K562 (cell line): ENCODE results near the gene CHKB. TPM values are rescaled to one million over a fixed set of nuclear protein-coding genes. Genes with fewer than 3 reads are reported as not detected.
A peak's percentile ranks its signal among the peaks of the same experiment; 100 is the strongest.
"Not testable (repeated sequence)": the region's sequence is repeated elsewhere in the genome, so short reads cannot be mapped to it uniquely, and the experiment has no call there.

Source experiments
- ATAC-seq: fragments of 200-7000 bp; cut with Tn5 transposase; 3 replicates; pipeline ENCODE4 v1.9.1; 2020; ENCODE audit warnings: moderate library complexity
- BruUV-seq: library from RNA; stranded (reverse); fragments of 400-500 nt; replicated peaks from 2 replicates; lab custom pipeline; 2021; lab: Mats Ljungman, UMichigan
- CTCF ChIA-PET: fragments of 300-600 bp; formaldehyde crosslinking; extraction: SDS; loops from one replicate; lab custom pipeline; 2021; ENCODE audit warnings: low intra/inter-chr PET ratio; lab: Yijun Ruan, JAX
- POLR2A ChIA-PET: fragments of 300-600, 350-650 bp; sonication (Branson Sonifier 250); formaldehyde crosslinking; extraction: SDS; loops from one replicate; lab custom pipeline; 2021; ENCODE audit warnings: antibody characterized with exemption, inconsistent platforms; lab: Yijun Ruan, JAX
- DNase-seq, 4 experiments: peaks; one replicate each; pipeline versions ENCODE4 v3.0.0 to v3.0.0-alpha.2; 2011 to 2018; ENCODE audit warnings: low spot score in 3 of 4, mixed read lengths in 3 of 4; ENCODE audit errors: extremely low read depth in 1 of 4
- FAIRE-seq: peaks from 2 replicates; lab custom pipeline; 2011; peaks lifted over from hg19 to GRCh38; lab: Jason Lieb, UNC
- H2AFZ ChIP-seq: 2 replicates; pipeline ENCODE4 v1.6.0; 2011; ENCODE audit warnings: low read depth, low read length, control low read depth, inconsistent platforms
- H3K27ac ChIP-seq: fragments of 200-600 bp; 3 replicates; pipeline ENCODE4 v1.8.0; 2011; ENCODE audit warnings: low read depth, mild to moderate bottlenecking, control low read depth, inconsistent platforms, low read length, moderate library complexity, mixed read lengths; ENCODE audit errors: extremely low read depth
- H3K27me3 ChIP-seq, 2 experiments: fragments of 300-600 bp in 1 of 2; 2 replicates in 1 of 2; 3 replicates in 1 of 2; pipeline versions ENCODE4 v1.6.0 to v1.8.0; 2011; ENCODE audit warnings: inconsistent platforms in 2 of 2, low read length in 2 of 2, mild to moderate bottlenecking in 1 of 2, mixed read lengths in 1 of 2, moderate library complexity in 1 of 2; ENCODE audit not compliant: control insufficient read depth in 2 of 2, insufficient read depth in 2 of 2
- H3K36me3 ChIP-seq: fragments of 300-600 bp; 3 replicates; pipeline ENCODE4 v1.8.0; 2011; ENCODE audit warnings: mild to moderate bottlenecking, low read length, inconsistent platforms; ENCODE audit not compliant: control insufficient read depth, insufficient read depth
- H3K4me1 ChIP-seq, 2 experiments: fragments of 200-600 bp in 1 of 2; replicated peaks in 1 of 2; 2 replicates in 1 of 2; 3 replicates in 1 of 2; pipeline versions ENCODE4 v1.5.1 to v1.8.0; 2011; ENCODE audit warnings: inconsistent platforms in 2 of 2, low read length in 2 of 2, mild to moderate bottlenecking in 1 of 2, mixed read lengths in 1 of 2, moderate library complexity in 1 of 2; ENCODE audit not compliant: control insufficient read depth in 2 of 2, insufficient read depth in 2 of 2
- H3K4me2 ChIP-seq: 2 replicates; pipeline ENCODE4 v1.6.1; 2011; ENCODE audit warnings: low read length, control low read depth, inconsistent platforms, mixed read lengths; ENCODE audit not compliant: insufficient read depth
- H3K4me3 ChIP-seq: fragments of 200-600 bp; sonication (generic), shearing (Covaris generic); 2 replicates; pipeline ENCODE4 v1.5.1; 2016; ENCODE audit warnings: control low read depth, inconsistent platforms
- H3K79me2 ChIP-seq: fragments of 200-600 bp; 3 replicates; pipeline ENCODE4 v1.8.0; 2011; ENCODE audit warnings: low read length, inconsistent platforms; ENCODE audit not compliant: control insufficient read depth, insufficient read depth
- H3K9ac ChIP-seq, 2 experiments: 2 replicates each; pipeline versions ENCODE4 v1.6.0 to v1.6.1; 2011; ENCODE audit warnings: low read depth in 2 of 2, low read length in 2 of 2, control low read depth in 1 of 2, inconsistent platforms in 1 of 2, mild to moderate bottlenecking in 1 of 2, mixed read lengths in 1 of 2; ENCODE audit not compliant: insufficient read depth in 1 of 2
- H3K9me1 ChIP-seq: one replicate; pipeline ENCODE4 v1.6.0; 2011; ENCODE audit warnings: inconsistent platforms, mild to moderate bottlenecking, low read length, moderate library complexity; ENCODE audit not compliant: control insufficient read depth, insufficient read depth
- H3K9me3 ChIP-seq: replicated peaks from 2 replicates; pipeline ENCODE4 v1.5.1; 2011; ENCODE audit warnings: low read depth, low read length, inconsistent platforms; ENCODE audit not compliant: control insufficient read depth, insufficient read depth
- H4K20me1 ChIP-seq: replicated peaks from 2 replicates; pipeline ENCODE4 v1.6.1; 2011; ENCODE audit warnings: low read length, inconsistent platforms, mixed read lengths; ENCODE audit not compliant: control insufficient read depth, insufficient read depth
- ATF3 ChIP-seq, 2 experiments: fragments of 450-650 bp in 1 of 2; sonication (generic) in 1 of 2; formaldehyde crosslinking in 1 of 2; IDR thresholded peaks in 1 of 2; conservative IDR thresholded peaks in 1 of 2; 2 replicates each; pipeline versions ENCODE4 v1.6.1 to v1.8.1; 2016 to 2023; ENCODE audit warnings: mild to moderate bottlenecking in 2 of 2, moderate library complexity in 2 of 2, inconsistent platforms in 1 of 2, missing genetic modification reagents in 1 of 2
- CEBPB ChIP-seq: fragments of 450-650 bp; IDR thresholded peaks from 2 replicates; pipeline ENCODE4 v1.6.1; 2016; ENCODE audit warnings: missing genetic modification characterization, missing compliant biosample characterization
- CEBPG ChIP-seq, 3 experiments: fragments of 200-800 bp in 1 of 3; sonication (Bioruptor generic) in 1 of 3; sonication (generic) in 1 of 3; formaldehyde crosslinking in 1 of 3; IDR thresholded peaks in 2 of 3; conservative IDR thresholded peaks in 1 of 3; 2 replicates each; pipeline versions ENCODE4 v1.6.1 to v1.8.0; 2016 to 2022; ENCODE audit warnings: missing compliant biosample characterization in 2 of 3, missing genetic modification characterization in 2 of 3, mild to moderate bottlenecking in 1 of 3, missing genetic modification reagents in 1 of 3
- DPF2 ChIP-seq: fragments of 450-650 bp; IDR thresholded peaks from 2 replicates; pipeline ENCODE4 v1.6.1; 2016
- FOSL1 ChIP-seq: fragments of 200-800 bp; sonication (Bioruptor generic); conservative IDR thresholded peaks from 2 replicates; pipeline ENCODE4 v1.6.1; 2016; ENCODE audit warnings: missing genetic modification characterization, missing compliant biosample characterization
- HMBOX1 ChIP-seq: sonication (generic); IDR thresholded peaks from 2 replicates; pipeline ENCODE4 v1.6.1; 2016
- JUND ChIP-seq, 2 experiments: IDR thresholded peaks; 2 replicates in 1 of 2; 3 replicates in 1 of 2; pipeline ENCODE4 v1.6.1; 2011; ENCODE audit warnings: borderline replicate concordance in 2 of 2, low read depth in 2 of 2, low read length in 2 of 2, improper control_type of control experiment in 1 of 2, missing biosample characterization in 1 of 2, missing genetic modification characterization in 1 of 2, missing genetic modification reagents in 1 of 2
- L3MBTL2 ChIP-seq: fragments of 450-650 bp; IDR thresholded peaks from 2 replicates; pipeline ENCODE4 v1.6.1; 2016; ENCODE audit warnings: mild to moderate bottlenecking, moderate library complexity
- SMARCE1 ChIP-seq: fragments of 450-650 bp; IDR thresholded peaks from 2 replicates; pipeline ENCODE4 v1.7.1; 2016; ENCODE audit warnings: mild to moderate bottlenecking
- ZNF121 ChIP-seq: sonication (generic); formaldehyde crosslinking; conservative IDR thresholded peaks from 2 replicates; pipeline ENCODE4 v1.8.0; 2022; ENCODE audit warnings: missing genetic modification reagents
- ZNF175 ChIP-seq: fragments of 200-800 bp; sonication (Bioruptor generic); IDR thresholded peaks from 2 replicates; pipeline ENCODE4 v1.6.1; 2016; ENCODE audit warnings: low read depth, mild to moderate bottlenecking, missing genetic modification characterization, missing compliant biosample characterization
- ZNF384 ChIP-seq: IDR thresholded peaks from 2 replicates; pipeline ENCODE4 v1.6.1; 2012; ENCODE audit warnings: low read depth, low read length, improper control_type of control experiment
- WGBS: fragments of 100-300 bp; shearing (Covaris generic); methylation state at CpG from one replicate; pipeline ENCODE4 v1.1.6; 2016; ENCODE audit warnings: low coverage, mixed read lengths; ENCODE audit not compliant: insufficient coverage; ENCODE audit errors: missing lambda C conversion rate; 5-methylcytosine and 5-hydroxymethylcytosine counted together
- in situ Hi-C: fragments of 300-500 bp; cut with MboI; formaldehyde crosslinking; loops from 4 replicates; pipeline ENCODE4 v1.15.0; 2018; ENCODE audit warnings: inconsistent platforms, mixed read lengths
- intact Hi-C: fragments of 100-400 bp; cut with micrococcal nuclease; formaldehyde crosslinking; loops from 2 replicates; pipeline ENCODE4 v1.14.2; 2022
- polyA plus RNA-seq, 8 experiments: library from polyadenylated mRNA; depleted of rRNA in 4 of 8; stranded (reverse) in 5 of 8; unstranded in 3 of 8; fragments of >200 nt; fragmentation: Nextera tagmentation in 2 of 8; fragmentation: Illumina TruSeq in 1 of 8; extraction: Ambion mirVana in 2 of 8; extraction: Trizol in 1 of 8; gene quantifications; 2 replicates each; pipeline versions ENCODE4 v1.2.1 to v1.2.3, GENCODE V29; 2011 to 2014; ENCODE audit warnings: inconsistent platforms in 1 of 8, missing spikeins in 1 of 8
- total RNA-seq, 7 experiments: library from RNA; depleted of rRNA in 6 of 7; stranded (reverse); fragments of >200 nt in 6 of 7; fragmentation: Illumina TruSeq in 2 of 7; extraction: Trizol in 2 of 7; gene quantifications; 2 replicates each; pipeline versions ENCODE4 v1.2.1 to v1.2.3, GENCODE V29; 2011 to 2021; ENCODE audit warnings: low replicate concordance in 1 of 7

CHKB gene
- total and polyA plus RNA-seq, 9 of the 15 experiments (the other 6 are each of a cell fraction or from before 2014, with no cell fraction given) = 2.7 to 31.0 (median 11.0) TPM

GRCh38 chr22:50541667-50542026, 41.0 kb downstream of the CHKB start:
- FAIRE-seq; H3K9me3 ChIP-seq; CTCF ChIA-PET; H3K4me2 ChIP-seq; H3K9ac ChIP-seq; H3K9me1 ChIP-seq; ATAC-seq; DNase-seq; H2AFZ ChIP-seq; H4K20me1 ChIP-seq; H3K79me2 ChIP-seq; intact Hi-C loops; H3K4me3 ChIP-seq; in situ Hi-C loops; H3K27ac ChIP-seq; H3K36me3 ChIP-seq; BruUV-seq; H3K27me3 ChIP-seq; TF ChIP-seq ATF3 (CRISPR knock-in tag; conservative IDR thresholded peaks at IDR 0.05); JUND (tag; IDR thresholded peaks at IDR 0.05; ENCODE audit: borderline replicate concordance, low read depth, low read length): not testable (repeated sequence)
- H3K4me1 ChIP-seq = peaks cover 15 to 26% of the 10 kb centered on the region in 2 experiments
- TF ChIP-seq CEBPG (CRISPR knock-in tag; IDR thresholded peaks at IDR 0.05) = peak; percentile 62
- TF ChIP-seq CEBPG (tag; conservative IDR thresholded peaks at IDR 0.05 in 1 of 2, IDR thresholded peaks at IDR 0.05 in 1 of 2) = peak; percentile 80 to 82
- TF ChIP-seq CEBPB (tag) = peak; percentile 85
- 0 out of 2 replicates have a peak, but pooled peaks have one; percentile 18 for TF ChIP-seq L3MBTL2
- TF ChIP-seq ZNF384 = 0 out of 2 replicates have a peak, but pooled peaks have one; percentile 30
- 0 out of 2 replicates have a peak, but pooled peaks have one; percentile 13 for TF ChIP-seq ZNF175 (CRISPR knock-in tag)
- TF ChIP-seq FOSL1 (tag) = peak; percentile 79
- peak; percentile 76 for TF ChIP-seq ATF3 (IDR thresholded peaks at IDR 0.05)
- TF ChIP-seq JUND (IDR thresholded peaks at IDR 0.05; ENCODE audit: borderline replicate concordance, low read depth, low read length) = peak; percentile 63; the same call in 1 of the 2 replicates
- TF ChIP-seq ZNF121 (CRISPR knock-in tag) = peak; percentile 45
- TF ChIP-seq SMARCE1 = peak; percentile 26; the same call in 1 of the 2 replicates
- peak; percentile 20; the same call in 1 of the 2 replicates for TF ChIP-seq DPF2
- TF ChIP-seq HMBOX1 = peak; percentile 87
- POLR2A ChIA-PET = interaction anchor here (0.6 kb wide), 2 partner anchors 17 to 58 kb away, joined by 3 to 5 read pairs; no protein-coding TSS in a partner anchor
- 35% methylated on average over 5 of the region's 5 CpGs for WGBS
